Medulla oblongata (tissue), 1 donor: Measurements from ENCODE around the gene POU4F2.
"Not testable (repeated sequence)": the region's sequence is repeated elsewhere in the genome, so short reads cannot be mapped to it uniquely, and the experiment has no call there.

Source experiments
- DNase-seq: peaks from one replicate; pipeline ENCODE4 v3.0.0-alpha.2; 2015; ENCODE audit errors: extremely low spot score

POU4F2 gene

DNA sequence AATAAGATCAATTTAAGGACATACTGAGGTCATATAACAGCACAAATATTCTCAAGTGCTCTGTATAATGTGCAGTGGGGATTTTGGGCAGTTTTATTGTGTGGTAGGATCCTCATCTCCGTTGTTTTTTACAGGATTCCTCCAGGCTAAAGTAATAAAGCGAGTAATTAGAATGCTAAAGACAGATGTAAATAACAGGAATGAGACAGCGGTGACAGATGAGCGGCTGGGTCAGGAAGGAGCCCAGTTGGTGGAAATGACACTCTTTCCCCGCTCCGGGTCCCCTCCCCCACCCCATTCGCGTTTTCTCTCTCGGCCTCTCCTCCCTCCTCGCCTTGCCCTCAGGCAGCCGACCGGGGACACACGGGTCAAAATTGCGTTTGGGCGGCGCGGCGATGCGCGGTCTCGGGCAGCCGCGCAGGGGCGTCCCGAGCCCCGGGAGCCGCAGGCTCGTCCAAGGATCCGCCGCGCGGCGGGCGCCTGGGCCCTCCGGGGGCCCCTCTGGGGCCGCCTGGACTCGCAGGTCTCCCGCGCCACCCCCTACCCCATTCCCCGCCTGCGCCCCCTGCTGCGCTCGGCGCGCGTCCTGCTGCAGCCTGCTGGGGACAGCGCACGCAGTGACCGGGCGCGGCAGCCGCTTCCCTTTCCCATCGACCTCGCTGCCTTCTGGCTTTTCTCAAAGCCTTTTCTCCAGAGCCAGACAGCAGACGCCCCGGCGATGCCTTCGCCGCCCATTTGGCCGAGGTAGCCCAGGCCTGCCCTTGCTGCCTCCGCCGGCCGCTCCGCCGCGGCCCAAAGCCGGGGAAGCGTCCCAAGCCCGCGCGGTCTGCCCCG lies 16.2 kb downstream of the POU4F2 start:
- DNase-seq: no peak

DNA sequence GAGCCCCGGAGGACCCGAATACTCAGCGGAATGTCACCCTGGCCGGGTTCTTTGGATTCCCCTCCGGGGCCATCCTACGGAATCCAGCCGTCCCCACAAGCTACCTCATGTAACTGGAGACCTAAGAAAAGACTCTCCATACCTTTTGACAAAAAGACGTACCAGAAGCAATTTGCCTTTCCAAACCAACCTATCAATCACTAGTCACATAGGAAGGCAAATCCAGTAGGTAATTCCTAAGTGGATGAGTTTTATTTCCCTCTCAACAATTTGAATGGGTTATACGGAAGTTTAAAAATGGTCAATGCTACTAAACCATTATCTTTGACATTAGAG lies 16.8 kb downstream of the POU4F2 start:
- DNase-seq: no peak

DNA sequence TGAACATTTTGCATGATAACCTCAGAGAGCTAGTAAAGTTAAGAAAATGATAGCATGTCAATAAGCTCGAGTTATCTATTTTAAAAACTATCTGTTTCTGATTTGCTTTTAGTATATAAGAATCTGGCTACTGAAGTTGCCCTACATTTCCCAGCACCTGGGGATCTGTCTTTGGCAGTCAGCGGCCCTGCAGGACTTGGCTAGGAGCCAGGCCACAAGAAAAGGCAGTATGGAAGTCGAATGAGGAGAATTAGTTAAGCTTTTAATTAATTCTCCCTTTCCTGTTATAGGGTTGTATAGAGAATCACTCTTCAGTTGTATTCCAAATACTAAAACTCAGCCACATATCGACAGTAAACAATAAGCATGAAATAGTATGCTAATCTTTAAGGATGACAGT lies 22.7 kb downstream of the POU4F2 start:
- no peak for DNase-seq

DNA sequence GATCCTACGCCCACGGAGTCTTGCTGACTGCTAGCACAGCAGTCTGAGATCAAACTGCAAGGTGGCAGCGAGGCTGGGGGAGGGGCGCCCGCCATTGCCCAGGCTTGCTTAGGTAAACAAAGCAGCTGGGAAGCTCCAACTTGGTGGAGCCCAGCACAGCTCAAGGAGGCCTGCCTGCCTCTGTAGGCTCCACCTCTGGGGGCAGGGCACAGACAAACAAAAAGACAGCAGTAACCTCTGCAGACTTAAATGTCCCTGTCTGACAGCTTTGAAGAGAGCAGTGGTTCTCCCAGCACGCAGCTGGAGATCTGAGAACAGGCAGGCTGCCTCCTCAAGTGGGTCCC lies 25.2 kb downstream of the POU4F2 start:
- not testable (repeated sequence) for DNase-seq

DNA sequence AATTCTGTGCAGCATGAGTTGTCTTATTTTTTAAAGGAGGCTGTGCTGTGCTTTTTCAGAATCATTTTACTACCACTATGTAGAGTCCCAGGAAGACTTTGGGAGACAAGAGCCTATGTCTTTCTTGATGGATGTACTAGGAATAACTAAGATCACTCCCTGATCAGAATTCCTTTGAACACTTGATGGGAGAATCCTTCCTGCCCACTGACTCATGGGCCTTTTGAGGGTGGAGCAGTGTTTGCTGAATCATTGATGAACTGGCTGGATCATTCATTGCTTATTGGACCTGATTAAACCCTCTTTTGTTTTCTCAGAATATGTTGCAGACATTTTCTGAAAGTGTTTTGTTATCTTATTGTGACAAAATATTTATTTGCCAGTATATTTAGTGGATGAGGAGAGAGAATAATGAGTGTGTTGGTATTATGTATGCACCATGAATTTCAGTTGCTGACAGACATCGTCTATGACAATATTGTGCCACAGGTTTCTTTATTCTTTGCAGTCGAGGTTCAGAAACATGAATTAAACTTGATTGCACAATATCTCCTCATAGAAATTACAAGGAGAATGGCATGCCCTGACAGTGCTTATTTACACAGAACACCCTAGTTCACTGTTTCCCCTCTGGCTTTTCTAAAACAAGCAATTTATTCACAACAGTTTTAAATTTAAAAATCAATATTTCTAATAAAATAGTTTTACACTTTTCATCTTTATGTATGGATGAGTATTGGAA lies 36.3 kb downstream of the POU4F2 start:
- DNase-seq: no peak
